Measurements from ENCODE around the gene CNTFR.

The CNTFR gene

DNA sequence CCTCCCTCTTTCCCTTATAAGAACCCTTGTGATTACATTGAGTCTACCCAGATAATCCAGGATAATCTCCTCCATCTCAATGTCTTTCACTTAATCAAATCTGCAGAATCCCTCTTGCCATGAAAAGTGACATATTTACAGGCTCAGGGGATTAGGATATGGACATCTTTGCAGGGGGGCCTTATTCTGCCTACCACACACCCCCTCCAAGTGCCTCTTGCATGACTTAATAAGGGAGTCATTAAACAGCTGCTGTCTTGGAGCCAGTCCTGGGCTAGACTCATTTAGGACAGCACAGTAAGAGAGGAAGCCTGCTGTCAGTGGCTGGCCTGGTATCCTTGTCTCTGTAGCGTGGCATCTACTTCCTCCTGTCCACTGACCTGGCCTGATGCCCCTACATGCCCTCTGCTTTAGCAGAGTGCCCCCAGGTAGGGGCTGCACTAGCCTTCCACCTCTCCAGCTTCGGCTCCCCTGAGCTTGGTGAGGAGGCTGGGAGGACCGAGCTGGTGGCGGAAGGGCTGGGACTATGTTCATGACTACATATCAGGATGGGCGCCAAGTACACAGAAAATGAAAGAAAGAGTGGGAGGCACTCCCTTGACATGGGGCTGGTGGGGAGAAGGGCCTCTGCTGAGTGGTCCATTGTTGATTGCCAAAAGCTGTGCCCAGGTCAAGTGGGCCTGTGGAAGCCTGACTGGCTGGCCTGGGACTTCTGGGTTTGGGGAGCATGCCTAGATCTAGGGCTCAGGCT lies 84.0 kb downstream of the CNTFR start:
- no peak for DNase-seq

DNA sequence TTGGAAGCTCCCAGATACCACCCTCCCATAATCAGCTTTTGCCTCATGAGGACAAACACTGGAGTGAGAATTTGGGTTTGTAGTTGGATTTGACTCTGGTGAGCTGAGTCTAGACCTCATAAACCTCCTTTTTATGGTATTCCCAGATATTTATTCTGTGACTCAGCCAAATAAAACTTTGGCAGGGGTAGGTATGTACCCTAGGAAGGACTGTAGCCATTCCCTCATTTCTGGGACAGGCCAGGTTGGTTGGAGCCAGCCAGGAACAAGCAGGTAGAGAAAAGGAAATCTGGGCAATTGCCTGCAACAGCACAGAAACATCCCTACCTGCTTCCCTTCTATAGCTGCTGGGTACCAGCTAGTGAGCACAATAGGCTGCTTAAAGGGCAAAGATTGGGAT lies 86.1 kb downstream of the CNTFR start:
- DNase-seq = no peak

DNA sequence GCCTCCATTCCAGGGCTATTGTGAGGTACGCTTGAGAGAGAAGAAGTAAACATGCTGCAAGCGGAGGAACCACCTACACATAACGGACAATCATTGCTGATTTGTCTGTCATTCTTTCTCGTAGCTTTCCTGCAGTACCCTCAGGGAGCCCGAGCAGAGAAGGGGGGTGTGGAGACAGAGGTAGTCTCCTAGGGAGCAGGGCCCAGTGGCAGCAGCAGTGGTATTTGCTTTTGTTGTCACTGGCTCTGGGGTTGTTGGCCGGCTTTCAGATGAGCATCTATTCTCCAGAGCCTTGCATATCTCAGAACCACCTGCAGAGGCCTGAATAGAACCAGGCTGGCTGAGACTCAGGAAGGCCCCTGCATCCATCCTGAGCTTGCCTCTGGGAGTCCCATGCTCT lies 86.6 kb downstream of the CNTFR start:
- no peak for DNase-seq

DNA sequence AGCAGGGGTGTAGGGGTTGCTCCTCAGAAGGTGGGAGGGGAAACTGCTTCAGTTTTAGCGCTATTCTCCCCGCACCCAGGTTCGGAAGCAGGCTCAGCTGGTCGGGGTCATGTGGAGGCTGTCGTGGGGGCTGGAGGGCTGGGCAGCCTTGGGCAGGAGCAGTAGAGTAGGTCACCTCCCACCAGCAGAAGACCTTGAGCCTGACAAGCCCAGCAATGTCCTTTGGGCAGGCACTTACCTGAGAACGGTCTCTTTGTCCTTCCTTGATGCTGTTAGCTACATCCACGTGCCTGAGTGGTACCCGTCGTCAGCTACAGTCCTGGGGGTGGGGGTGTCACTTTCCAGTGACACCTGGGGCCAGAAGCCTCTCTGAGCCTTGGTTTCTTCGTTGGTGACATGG lies 87.1 kb downstream of the CNTFR start:
- no peak for DNase-seq

DNA sequence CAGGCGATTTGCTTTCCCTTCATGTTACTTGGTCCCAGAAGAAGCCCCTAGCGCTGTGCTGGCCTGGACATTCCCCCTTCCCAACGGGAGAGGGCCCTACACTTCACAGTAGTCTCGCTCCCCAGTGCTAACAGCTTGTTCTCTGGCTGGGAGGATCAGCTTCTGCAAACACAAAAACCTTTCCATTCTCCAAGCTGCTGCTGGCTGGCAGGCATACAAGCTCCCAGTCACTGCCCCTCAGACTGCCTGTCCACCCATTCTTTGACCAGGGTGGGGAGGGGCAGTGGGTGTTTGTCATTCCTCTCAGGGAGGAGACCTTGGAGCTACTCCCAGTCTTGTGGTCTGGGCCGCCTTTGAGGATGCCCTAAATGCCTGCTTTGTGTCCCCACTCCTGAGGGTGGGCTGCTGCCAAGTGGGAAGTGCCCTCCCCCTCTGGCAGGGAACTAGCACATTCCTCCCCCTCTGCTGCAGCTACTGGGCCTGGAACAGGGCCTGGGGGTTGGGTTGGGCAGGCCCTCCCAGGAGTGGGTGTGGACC lies 87.6 kb downstream of the CNTFR start:
- DNase-seq = no peak

Data from stimulated activated naive CD4-positive, alpha-beta T cell (primary cell).